WTC11 (cell line): ENCODE data around the gene GFOD2. TPM values are rescaled to one million over a fixed set of nuclear protein-coding genes. Genes with fewer than 3 reads are reported as not detected.

Experiments
- ARID4B ChIP-seq: sonication (generic); formaldehyde crosslinking; IDR thresholded peaks from 2 replicates; pipeline ENCODE4 v1.8.0; 2023; ENCODE audit warnings: missing genetic modification reagents, mild to moderate bottlenecking, borderline replicate concordance
- CBFB ChIP-seq: sonication (generic); formaldehyde crosslinking; IDR thresholded peaks from 2 replicates; pipeline ENCODE4 v1.8.1; 2022; ENCODE audit warnings: mild to moderate bottlenecking, low read depth, missing genetic modification reagents
- CREB1 ChIP-seq: sonication (generic); formaldehyde crosslinking; IDR thresholded peaks from 2 replicates; pipeline ENCODE4 v1.8.0; 2023; ENCODE audit warnings: mild to moderate bottlenecking, missing genetic modification reagents
- E2F4 ChIP-seq: sonication (generic); formaldehyde crosslinking; IDR thresholded peaks from 2 replicates; pipeline ENCODE4 v1.8.1; 2022; ENCODE audit warnings: low read depth, mild to moderate bottlenecking, moderate library complexity, missing genetic modification reagents, borderline replicate concordance
- FOXJ3 ChIP-seq: sonication (generic); formaldehyde crosslinking; IDR thresholded peaks from 2 replicates; pipeline ENCODE4 v1.9.0; 2021; ENCODE audit warnings: missing genetic modification reagents, mild to moderate bottlenecking, borderline replicate concordance
- FOXK1 ChIP-seq: sonication (generic); formaldehyde crosslinking; IDR thresholded peaks from 2 replicates; pipeline ENCODE4 v1.8.0; 2022; ENCODE audit warnings: mild to moderate bottlenecking, moderate library complexity, missing genetic modification reagents
- FOXP1 ChIP-seq: sonication (generic); formaldehyde crosslinking; IDR thresholded peaks from 2 replicates; pipeline ENCODE4 v1.8.0; 2022; ENCODE audit warnings: missing genetic modification reagents, mild to moderate bottlenecking, moderate library complexity, borderline replicate concordance
- HMGXB4 ChIP-seq: sonication (generic); formaldehyde crosslinking; IDR thresholded peaks from 2 replicates; pipeline ENCODE4 v1.8.1; 2023; ENCODE audit warnings: mild to moderate bottlenecking, moderate library complexity, missing genetic modification reagents
- IRF1 ChIP-seq: sonication (generic); formaldehyde crosslinking; IDR thresholded peaks from 2 replicates; pipeline ENCODE4 v1.8.0; 2023; ENCODE audit warnings: missing genetic modification reagents
- MXD4 ChIP-seq: fragments of 250-450 bp; sonication (Bioruptor Pico); IDR thresholded peaks from 2 replicates; pipeline ENCODE4 v1.8.0; 2021; ENCODE audit warnings: mild to moderate bottlenecking, moderate library complexity, borderline replicate concordance
- RORB ChIP-seq: fragments of 250-450 bp; sonication (Bioruptor Pico); IDR thresholded peaks from 2 replicates; pipeline ENCODE4 v1.9.0; 2021; ENCODE audit warnings: mild to moderate bottlenecking
- SMAD3 ChIP-seq: sonication (generic); formaldehyde crosslinking; IDR thresholded peaks from 2 replicates; pipeline ENCODE4 v1.8.0; 2022; ENCODE audit warnings: missing genetic modification reagents, mild to moderate bottlenecking, borderline replicate concordance
- SMAD4 ChIP-seq: sonication (generic); formaldehyde crosslinking; IDR thresholded peaks from 2 replicates; pipeline ENCODE4 v1.8.0; 2022; ENCODE audit warnings: mild to moderate bottlenecking, missing genetic modification reagents
- TEAD4 ChIP-seq: sonication (generic); formaldehyde crosslinking; IDR thresholded peaks from 2 replicates; pipeline ENCODE4 v1.8.0; 2022; ENCODE audit warnings: mild to moderate bottlenecking, missing genetic modification reagents
- ZNF219 ChIP-seq: sonication (generic); formaldehyde crosslinking; IDR thresholded peaks from 2 replicates; pipeline ENCODE4 v1.8.0; 2023; ENCODE audit warnings: missing genetic modification reagents, mild to moderate bottlenecking, borderline replicate concordance
- ZNF532 ChIP-seq: fragments of 250-450 bp; sonication (Bioruptor Pico); IDR thresholded peaks from 2 replicates; pipeline ENCODE4 v1.9.0; 2021; ENCODE audit warnings: mild to moderate bottlenecking, borderline replicate concordance
- total RNA-seq: library from RNA; stranded (reverse); gene quantifications from 3 replicates; pipeline ENCODE4 v1.2.3, GENCODE V29; 2021

Gene GFOD2
- total RNA-seq, 1 experiment from 2014 or later = 29.5 TPM

GRCh38 chr16:67659675-67660563 is 59.2 kb downstream of the GFOD2 start, which contains the start of gene ACD (continued):
- TF ChIP-seq IRF1 (peak; percentile 66; the same call in 1 of the 2 replicates), FOXK1 (CRISPR knock-in tag) (peak; percentile 41; the same call in 1 of the 2 replicates), CREB1 (CRISPR knock-in tag) (0 out of 2 replicates have a peak, but pooled peaks have one; percentile 12), TEAD4 (CRISPR knock-in tag) (no peak), FOXJ3 (CRISPR knock-in tag) (no peak), CBFB (no peak), SMAD4 (CRISPR knock-in tag) (0 out of 2 replicates have a peak, but pooled peaks have one; percentile 25), E2F4 (CRISPR knock-in tag) (peak; percentile 48; the same call in 1 of the 2 replicates), ZNF532 (no peak), ARID4B (peak; percentile 79; the same call in 1 of the 2 replicates), SMAD3 (CRISPR knock-in tag) (0 out of 2 replicates have a peak, but pooled peaks have one; percentile 80), MXD4 (no peak), ZNF219 (CRISPR knock-in tag) (0 out of 2 replicates have a peak, but pooled peaks have one; percentile 76), FOXP1 (CRISPR knock-in tag) (0 out of 2 replicates have a peak, but pooled peaks have one; percentile 32), RORB (CRISPR knock-in tag) (no peak), HMGXB4 (CRISPR knock-in tag) (0 out of 2 replicates have a peak, but pooled peaks have one; percentile 35)
